Astrocyte (in vitro differentiated cells and primary cell): ENCODE measurements around the gene ENTREP1. TPM values are rescaled to one million over a fixed set of nuclear protein-coding genes. Genes with fewer than 3 reads are reported as not detected.

ENCODE experiments used
- DNase-seq: peaks from one replicate; pipeline ENCODE4 v3.0.0-alpha.2; 2010; ENCODE audit warnings: low read depth
- FAIRE-seq: peaks from 2 replicates; lab custom pipeline; 2011; peaks lifted over from hg19 to GRCh38; lab: Jason Lieb, UNC
- H2AFZ ChIP-seq: 2 replicates; pipeline ENCODE4 v1.6.0; 2012; ENCODE audit warnings: low read depth, low read length, inconsistent platforms
- H3K27ac ChIP-seq: 2 replicates; pipeline ENCODE4 v1.5.1; 2011; ENCODE audit warnings: low read depth, low read length, inconsistent platforms
- H3K27me3 ChIP-seq: 2 replicates; pipeline ENCODE4 v1.6.0; 2011; ENCODE audit warnings: low read length, inconsistent platforms; ENCODE audit not compliant: insufficient read depth
- H3K36me3 ChIP-seq: 2 replicates; pipeline ENCODE4 v1.5.1; 2011; ENCODE audit warnings: low read length, inconsistent platforms; ENCODE audit not compliant: insufficient read depth
- H3K4me1 ChIP-seq: 2 replicates; pipeline ENCODE4 v1.5.1; 2011; ENCODE audit warnings: low read length, inconsistent platforms; ENCODE audit not compliant: insufficient read depth
- H3K4me2 ChIP-seq: 2 replicates; pipeline ENCODE4 v1.6.0; 2012; ENCODE audit warnings: low read length, inconsistent platforms
- H3K4me3 ChIP-seq: 2 replicates; pipeline ENCODE4 v1.5.1; 2011; ENCODE audit warnings: low read depth, mild to moderate bottlenecking, low read length, inconsistent platforms; ENCODE audit not compliant: insufficient read depth
- H3K79me2 ChIP-seq: 2 replicates; pipeline ENCODE4 v1.6.0; 2012; ENCODE audit warnings: mild to moderate bottlenecking, low read length, inconsistent platforms; ENCODE audit not compliant: insufficient read depth
- H3K9ac ChIP-seq: 2 replicates; pipeline ENCODE4 v1.6.0; 2012; ENCODE audit warnings: mild to moderate bottlenecking, low read length, inconsistent platforms
- H3K9me3 ChIP-seq: 2 replicates; pipeline ENCODE4 v1.5.1; 2012; ENCODE audit warnings: low read depth, mild to moderate bottlenecking, low read length, inconsistent platforms; ENCODE audit not compliant: insufficient read depth
- H4K20me1 ChIP-seq: 2 replicates; pipeline ENCODE4 v1.6.0; 2012; ENCODE audit warnings: low read length, inconsistent platforms; ENCODE audit not compliant: insufficient read depth
- H3K27ac Mint-ChIP-seq: one replicate; pipeline ENCODE4 v1.8.0; 2021; ENCODE audit warnings: mild to moderate bottlenecking, mixed read lengths; ENCODE audit not compliant: unreplicated experiment
- H3K27me3 Mint-ChIP-seq: one replicate; pipeline ENCODE4 v1.8.0; 2021; ENCODE audit warnings: low read depth, mixed read lengths; ENCODE audit not compliant: unreplicated experiment
- H3K36me3 Mint-ChIP-seq: one replicate; pipeline ENCODE4 v1.8.0; 2021; ENCODE audit warnings: low read depth, mixed read lengths; ENCODE audit not compliant: unreplicated experiment
- H3K4me1 Mint-ChIP-seq: one replicate; pipeline ENCODE4 v1.8.0; 2021; ENCODE audit warnings: low read depth, mixed read lengths; ENCODE audit not compliant: unreplicated experiment
- H3K4me3 Mint-ChIP-seq: one replicate; pipeline ENCODE4 v1.8.0; 2021; ENCODE audit warnings: mild to moderate bottlenecking, moderate library complexity, mixed read lengths; ENCODE audit not compliant: unreplicated experiment
- H3K9me3 Mint-ChIP-seq: one replicate; pipeline ENCODE4 v1.8.0; 2021; ENCODE audit warnings: mild to moderate bottlenecking, mixed read lengths; ENCODE audit not compliant: unreplicated experiment
- EZH2 ChIP-seq: IDR thresholded peaks from 2 replicates; pipeline ENCODE4 v1.6.1; 2012; ENCODE audit warnings: mild to moderate bottlenecking, low read length, inconsistent platforms; ENCODE audit not compliant: insufficient read depth
- total RNA-seq: library from RNA; stranded (reverse); gene quantifications from 2 replicates; pipeline ENCODE4 v1.2.1, GENCODE V29; 2021
- TF ChIP-seq, protein P1 (sequence below): IDR thresholded peaks from 2 replicates; pipeline ENCODE4 v1.5.1; 2011; ENCODE audit warnings: low read depth, mild to moderate bottlenecking, inconsistent platforms, low read length, moderate library complexity; ENCODE audit not compliant: insufficient read depth

Gene ENTREP1
- total RNA-seq, 1 donor from 2014 or later = 3.4 TPM

DNA sequence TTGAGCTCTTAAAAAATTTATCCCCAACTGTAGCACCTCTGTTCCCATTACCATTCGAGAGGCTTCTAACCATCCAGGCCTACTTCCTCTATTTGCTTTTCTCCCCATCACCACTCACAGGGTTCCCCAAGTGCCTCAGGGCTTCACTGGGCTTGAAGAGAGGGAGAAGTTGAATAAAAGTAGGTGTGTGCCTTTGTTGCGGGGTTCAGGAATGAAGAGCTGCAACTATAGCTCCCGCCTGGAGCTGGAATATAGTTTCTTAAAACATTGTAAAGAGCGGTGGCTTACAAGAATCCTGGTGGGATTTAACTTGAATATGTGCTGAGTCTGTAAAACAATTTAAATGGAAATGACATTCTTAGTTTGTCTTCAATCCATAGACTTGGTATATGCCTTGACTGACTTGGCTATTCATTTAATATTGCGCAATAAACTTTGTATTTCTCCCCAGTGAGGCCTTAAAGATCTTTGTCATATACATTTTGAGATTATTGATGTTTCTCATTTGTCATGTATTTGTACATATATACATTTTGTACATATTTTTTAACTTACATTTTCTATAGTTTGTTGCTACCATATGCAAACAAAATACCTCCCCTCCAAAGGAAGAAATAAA is 7.2 kb downstream of the ENTREP1 start:
- peaks cover 1% of the 10 kb centered on the region for H3K36me3 Mint-ChIP-seq
- DNase-seq = no peak
- Histone ChIP-seq H3K36me3 (no peaks in the 10 kb centered on the region), H4K20me1 (no peaks in the 10 kb centered on the region), H3K4me2 (no peak overlapping the region), H3K4me3 (no peak overlapping the region), H3K4me1 (no peaks in the 10 kb centered on the region), H3K9ac (no peak overlapping the region), H3K27ac (no peak overlapping the region), H3K79me2 (no peaks in the 10 kb centered on the region), H3K27me3 (peaks cover 11% of the 10 kb centered on the region), H3K9me3 (no peaks in the 10 kb centered on the region), H2AFZ (no peak overlapping the region)
- peaks cover under 1% of the 10 kb centered on the region for H3K27me3 Mint-ChIP-seq
- no peak for TF ChIP-seq EZH2
- TF ChIP-seq, protein P1, sequence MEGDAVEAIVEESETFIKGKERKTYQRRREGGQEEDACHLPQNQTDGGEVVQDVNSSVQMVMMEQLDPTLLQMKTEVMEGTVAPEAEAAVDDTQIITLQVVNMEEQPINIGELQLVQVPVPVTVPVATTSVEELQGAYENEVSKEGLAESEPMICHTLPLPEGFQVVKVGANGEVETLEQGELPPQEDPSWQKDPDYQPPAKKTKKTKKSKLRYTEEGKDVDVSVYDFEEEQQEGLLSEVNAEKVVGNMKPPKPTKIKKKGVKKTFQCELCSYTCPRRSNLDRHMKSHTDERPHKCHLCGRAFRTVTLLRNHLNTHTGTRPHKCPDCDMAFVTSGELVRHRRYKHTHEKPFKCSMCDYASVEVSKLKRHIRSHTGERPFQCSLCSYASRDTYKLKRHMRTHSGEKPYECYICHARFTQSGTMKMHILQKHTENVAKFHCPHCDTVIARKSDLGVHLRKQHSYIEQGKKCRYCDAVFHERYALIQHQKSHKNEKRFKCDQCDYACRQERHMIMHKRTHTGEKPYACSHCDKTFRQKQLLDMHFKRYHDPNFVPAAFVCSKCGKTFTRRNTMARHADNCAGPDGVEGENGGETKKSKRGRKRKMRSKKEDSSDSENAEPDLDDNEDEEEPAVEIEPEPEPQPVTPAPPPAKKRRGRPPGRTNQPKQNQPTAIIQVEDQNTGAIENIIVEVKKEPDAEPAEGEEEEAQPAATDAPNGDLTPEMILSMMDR = no peak
- no peak overlapping the region for H3K4me3 Mint-ChIP-seq
- no peaks in the 10 kb centered on the region for H3K9me3 Mint-ChIP-seq
- no peak overlapping the region for H3K27ac Mint-ChIP-seq
- no peak for FAIRE-seq
- no peaks in the 10 kb centered on the region for H3K4me1 Mint-ChIP-seq

DNA sequence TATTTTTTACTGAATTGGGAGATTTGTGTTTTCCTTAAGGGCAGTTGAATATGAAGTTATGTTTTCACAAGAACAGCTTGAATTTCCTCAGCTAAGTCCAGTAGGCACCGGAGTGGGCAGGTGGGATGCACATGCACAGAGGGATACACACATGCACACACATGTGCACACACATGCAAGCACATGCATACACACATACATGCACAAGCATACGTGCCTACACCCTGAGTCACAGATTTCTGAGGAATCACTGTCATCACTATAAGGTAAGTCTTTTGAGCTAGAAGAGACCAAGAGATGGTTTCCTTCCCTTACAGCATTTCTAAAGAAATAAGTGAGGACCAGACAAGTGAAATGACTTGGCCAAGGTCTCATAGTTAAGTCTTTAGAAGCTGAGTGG is 8.7 kb downstream of the ENTREP1 start:
- Histone ChIP-seq H3K4me3 (no peak overlapping the region), H3K4me2 (no peak overlapping the region), H3K27ac (no peak overlapping the region), H3K79me2 (no peaks in the 10 kb centered on the region), H4K20me1 (no peaks in the 10 kb centered on the region), H2AFZ (no peak overlapping the region), H3K4me1 (no peaks in the 10 kb centered on the region), H3K9me3 (no peaks in the 10 kb centered on the region), H3K36me3 (no peaks in the 10 kb centered on the region), H3K9ac (no peak overlapping the region), H3K27me3 (peaks cover 5% of the 10 kb centered on the region)
- peaks cover 1% of the 10 kb centered on the region for H3K36me3 Mint-ChIP-seq
- H3K9me3 Mint-ChIP-seq = no peaks in the 10 kb centered on the region
- no peaks in the 10 kb centered on the region for H3K27me3 Mint-ChIP-seq
- TF ChIP-seq, protein P1 = no peak
- no peak for TF ChIP-seq EZH2
- no peak overlapping the region for H3K4me3 Mint-ChIP-seq
- DNase-seq (no peak), FAIRE-seq (no peak)
- H3K4me1 Mint-ChIP-seq = no peaks in the 10 kb centered on the region
- no peak overlapping the region for H3K27ac Mint-ChIP-seq

DNA sequence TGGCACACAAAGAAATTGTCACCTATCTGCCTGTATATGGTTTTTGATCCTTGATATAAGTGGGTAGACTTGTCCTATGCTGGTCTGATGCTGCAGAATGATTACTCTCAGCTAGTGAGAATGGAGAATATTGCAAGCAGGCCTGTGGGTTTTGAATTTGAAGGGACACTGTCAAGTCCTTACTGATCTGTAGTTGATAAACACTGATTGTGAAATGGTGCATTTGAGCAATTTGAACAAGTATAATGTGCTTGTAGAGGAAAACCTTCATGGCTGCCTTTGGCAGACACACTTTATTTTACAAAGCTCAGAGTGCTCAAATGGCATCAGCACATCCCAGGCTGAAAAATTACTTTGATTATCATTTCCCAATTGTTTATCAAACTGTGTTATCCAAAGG is 9.3 kb downstream of the ENTREP1 start:
- peaks cover 1% of the 10 kb centered on the region for H3K36me3 Mint-ChIP-seq
- no peak overlapping the region for H3K4me3 Mint-ChIP-seq
- FAIRE-seq = no peak
- no peak overlapping the region for H3K27ac Mint-ChIP-seq
- no peaks in the 10 kb centered on the region for H3K27me3 Mint-ChIP-seq
- Histone ChIP-seq H3K27me3 (peaks cover 2% of the 10 kb centered on the region), H3K4me1 (no peaks in the 10 kb centered on the region), H3K27ac (no peak overlapping the region), H3K9ac (no peak overlapping the region), H3K9me3 (no peaks in the 10 kb centered on the region), H3K36me3 (no peaks in the 10 kb centered on the region), H3K4me3 (no peak overlapping the region), H3K4me2 (no peak overlapping the region), H4K20me1 (no peaks in the 10 kb centered on the region), H2AFZ (no peak overlapping the region), H3K79me2 (no peaks in the 10 kb centered on the region)
- H3K9me3 Mint-ChIP-seq = no peaks in the 10 kb centered on the region
- no peak for DNase-seq
- H3K4me1 Mint-ChIP-seq = no peaks in the 10 kb centered on the region
- TF ChIP-seq EZH2 = no peak
- TF ChIP-seq, protein P1 = no peak
